Activated naive CD4-positive, alpha-beta T cell treated with anti-CD3 and anti-CD28 coated beads, Interleukin-2, amount 50 U/mL, for 72 hours (primary cell): ENCODE measurements around the gene FASN. TPM values are rescaled to one million over a fixed set of nuclear protein-coding genes. Genes with fewer than 3 reads are reported as not detected.

ENCODE experiments used
- ATAC-seq, 2 donors: fragments of 150-1000 bp; cut with Tn5 transposase; 2 replicates each; pipeline ENCODE4 v1.10.0; 2021; ENCODE audit warnings: mild to moderate bottlenecking in 2 of 2, moderate library complexity in 2 of 2
- DNase-seq, 2 donors: peaks; one replicate each; pipeline ENCODE4 v3.0.0; 2021 to 2022; ENCODE audit warnings: low spot score in 2 of 2
- H3K27ac Mint-ChIP-seq, 2 donors: one replicate each; pipeline ENCODE4 v1.8.0; 2022; ENCODE audit warnings: mild to moderate bottlenecking in 2 of 2, mixed read lengths in 2 of 2
- H3K36me3 Mint-ChIP-seq, 2 donors: one replicate each; pipeline ENCODE4 v1.8.0; 2022; ENCODE audit warnings: mixed read lengths in 2 of 2
- H3K9me3 Mint-ChIP-seq, 2 donors: one replicate each; pipeline ENCODE4 v1.8.0; 2022; ENCODE audit warnings: mixed read lengths in 2 of 2
- total RNA-seq, 2 donors: library from RNA; stranded (reverse); gene quantifications; one replicate each; pipeline ENCODE4 v1.2.3, GENCODE V29; 2022

The FASN gene
- total RNA-seq, 2 donors from 2014 or later = 82.6 to 171 TPM

DNA sequence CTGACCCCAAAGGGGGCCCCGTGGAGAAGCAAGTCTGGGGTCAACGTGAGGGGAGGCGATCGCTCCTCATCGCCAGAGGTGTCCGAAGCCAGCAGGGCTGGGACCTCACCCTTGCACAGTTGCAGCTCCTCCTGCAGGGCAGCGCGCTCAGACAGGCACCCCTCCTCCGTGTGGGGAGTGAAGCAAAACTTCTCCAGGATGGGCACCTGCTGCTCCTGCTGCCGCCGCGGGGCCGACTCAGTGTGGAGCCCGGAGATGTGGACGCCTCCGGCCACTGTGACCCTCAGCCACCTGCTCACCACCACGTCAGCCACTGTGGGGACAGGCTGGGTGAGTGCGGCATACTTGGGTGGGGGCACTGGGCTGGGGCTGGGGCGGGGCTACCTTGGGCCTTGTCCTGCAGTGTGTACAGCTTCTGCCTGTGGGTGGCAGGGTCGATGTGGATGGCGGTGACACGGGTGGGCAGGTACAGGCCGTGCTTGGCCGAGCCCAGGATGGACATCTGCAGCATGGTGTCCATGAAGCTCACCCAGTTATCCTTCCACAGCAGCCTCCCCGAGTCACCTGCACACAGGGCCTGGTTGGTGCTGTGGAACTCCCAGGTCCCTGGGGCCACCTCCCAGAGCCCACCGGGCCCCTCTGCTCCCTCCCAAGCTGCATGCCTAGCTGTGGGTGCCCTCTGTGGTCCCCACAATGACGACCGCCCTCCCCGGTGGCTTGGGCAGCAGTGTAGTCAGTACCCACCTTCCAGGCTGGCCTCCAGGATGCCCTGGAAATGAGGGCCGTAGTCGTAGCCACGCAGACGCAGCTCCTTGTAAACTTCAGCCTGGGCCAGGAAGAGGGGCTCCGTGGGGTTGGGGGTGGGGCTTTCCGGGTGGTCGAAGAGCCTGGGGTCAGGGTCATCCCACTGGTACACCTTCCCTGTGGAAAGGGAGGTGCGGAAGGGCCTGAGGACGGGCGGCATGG, 10.8 kb downstream of the FASN start:
- H3K9me3 Mint-ChIP-seq = no peaks in the 10 kb centered on the region
- no peak for ATAC-seq

DNA sequence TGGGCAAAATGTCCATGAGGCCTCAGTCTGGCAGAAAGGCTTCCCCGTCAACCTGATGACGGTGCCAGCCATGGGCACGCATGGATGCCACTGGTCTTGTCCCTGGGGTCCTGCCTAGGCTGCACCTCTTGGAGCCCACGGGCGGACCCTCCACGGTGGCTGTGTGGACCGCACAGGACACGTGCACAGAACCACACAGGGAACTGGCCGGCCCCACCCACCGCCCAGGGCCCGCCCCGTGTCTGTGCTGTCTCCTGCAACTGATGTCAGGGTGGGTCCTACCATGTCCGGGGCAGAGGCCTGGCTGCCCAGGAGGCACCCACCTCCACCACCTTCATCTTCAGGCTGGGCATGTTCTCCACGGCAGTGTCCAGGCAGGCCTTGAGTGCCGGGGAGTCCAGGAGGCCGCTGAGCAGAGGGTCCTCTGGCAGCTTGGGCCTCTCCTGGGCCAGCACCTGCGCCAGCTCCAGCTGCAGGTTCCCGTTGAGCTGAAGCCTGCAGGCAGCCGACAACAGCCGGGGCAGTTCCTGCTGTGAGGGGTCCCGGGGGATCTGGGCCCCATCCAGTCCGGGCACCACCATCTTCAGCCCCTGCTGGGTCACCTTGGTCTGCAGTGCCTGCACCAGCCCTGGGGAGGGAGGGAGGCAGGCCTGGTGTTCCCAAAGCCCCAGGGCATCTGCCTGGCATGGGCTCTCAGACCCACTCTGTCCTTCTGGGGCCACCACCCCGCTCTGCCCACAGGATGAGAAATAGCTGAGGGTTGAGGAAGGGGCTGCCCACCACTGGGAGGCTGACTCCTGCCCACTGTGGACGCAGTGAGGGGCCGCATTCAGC, 11.9 kb downstream of the FASN start:
- Mint-ChIP-seq H3K9me3 (no peaks in the 10 kb centered on the region), H3K27ac (no peak overlapping the region), H3K36me3 (no peaks in the 10 kb centered on the region)
- DNase-seq (no peak), ATAC-seq (no peak)

More for the DNA sequence above, 10.8 kb downstream of the FASN start:
- DNase-seq = no peak
- Mint-ChIP-seq H3K27ac (no peak overlapping the region), H3K36me3 (no peaks in the 10 kb centered on the region)

DNA sequence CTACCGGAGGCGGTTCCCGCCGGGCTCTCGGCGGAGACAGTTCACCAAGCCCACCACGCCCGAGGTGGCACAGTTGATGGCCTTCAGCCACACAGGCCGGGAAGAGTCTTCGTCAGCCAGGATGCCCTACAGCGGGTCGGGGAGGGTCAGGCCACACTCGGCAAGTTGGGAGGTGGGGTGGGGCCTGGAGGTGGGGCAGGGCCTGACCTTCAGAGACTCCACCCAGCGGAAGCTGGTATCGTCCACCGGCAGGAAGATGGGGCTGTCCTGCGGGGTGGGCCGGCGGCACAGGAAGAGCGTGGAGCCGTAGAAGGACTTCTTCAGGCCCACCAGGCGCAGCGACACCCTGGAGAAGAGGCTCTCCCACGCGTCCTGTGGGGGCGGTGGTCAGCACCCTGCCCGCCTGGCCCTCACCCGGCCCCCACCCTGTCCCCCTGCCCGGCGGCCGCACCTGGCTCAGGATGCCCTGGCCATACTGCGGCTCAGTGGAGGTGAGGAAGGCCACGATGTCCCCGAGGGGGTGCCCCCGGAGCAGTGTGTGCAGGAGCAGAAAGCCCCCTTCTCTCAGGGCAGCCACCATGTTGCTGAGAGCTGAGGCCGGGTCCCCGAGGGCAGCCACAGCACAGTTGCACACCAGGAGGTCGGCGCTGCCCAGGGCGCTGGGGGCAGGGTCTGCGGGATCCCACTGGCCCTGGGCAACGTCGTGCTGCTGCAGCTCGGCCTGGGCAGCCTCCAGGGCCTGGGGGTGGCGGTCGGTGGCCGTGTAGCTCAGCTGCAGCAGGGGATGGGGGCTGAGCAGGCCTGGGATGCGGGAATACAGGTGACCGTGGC, 12.8 kb downstream of the FASN start:
- ATAC-seq = no peak
- no peak overlapping the region for H3K27ac Mint-ChIP-seq
- no peak for DNase-seq
- no peaks in the 10 kb centered on the region for H3K9me3 Mint-ChIP-seq
- no peaks in the 10 kb centered on the region for H3K36me3 Mint-ChIP-seq

DNA sequence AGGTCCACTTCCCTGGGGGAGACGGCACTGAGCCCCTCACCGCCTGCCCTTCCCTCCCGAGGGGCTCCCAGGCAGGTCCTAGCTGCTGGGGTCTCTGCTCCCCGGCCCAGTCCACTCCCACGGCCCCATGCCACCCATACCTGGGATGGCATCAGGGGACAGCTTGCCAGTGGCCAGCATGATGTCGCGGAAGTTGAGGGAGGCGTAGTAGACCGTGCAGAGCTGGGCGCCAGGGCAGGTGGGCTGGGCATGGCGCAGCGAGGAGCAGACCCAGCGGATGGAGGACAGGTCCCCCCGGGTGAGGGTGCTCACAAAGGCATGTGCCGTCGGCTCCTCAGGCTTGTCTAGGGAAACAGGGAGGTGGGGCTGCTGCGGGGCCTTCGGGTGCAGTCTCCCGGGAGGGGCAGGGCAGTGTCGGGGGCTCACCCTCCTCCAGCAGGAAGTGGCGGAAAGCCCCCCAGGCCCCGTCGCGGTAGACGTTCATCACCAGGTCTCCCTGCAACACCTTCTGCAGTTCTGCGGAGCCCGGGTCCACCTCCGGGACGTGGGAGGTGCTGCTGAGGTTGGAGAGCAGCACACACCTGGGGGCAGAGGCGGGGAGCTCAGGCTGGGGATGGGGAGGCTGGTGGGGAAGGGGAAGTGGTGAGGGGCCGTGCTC, 13.5 kb downstream of the FASN start:
- ATAC-seq (no peak), DNase-seq (no peak)
- H3K36me3 Mint-ChIP-seq = no peaks in the 10 kb centered on the region
- no peaks in the 10 kb centered on the region for H3K9me3 Mint-ChIP-seq
- no peak overlapping the region for H3K27ac Mint-ChIP-seq

DNA sequence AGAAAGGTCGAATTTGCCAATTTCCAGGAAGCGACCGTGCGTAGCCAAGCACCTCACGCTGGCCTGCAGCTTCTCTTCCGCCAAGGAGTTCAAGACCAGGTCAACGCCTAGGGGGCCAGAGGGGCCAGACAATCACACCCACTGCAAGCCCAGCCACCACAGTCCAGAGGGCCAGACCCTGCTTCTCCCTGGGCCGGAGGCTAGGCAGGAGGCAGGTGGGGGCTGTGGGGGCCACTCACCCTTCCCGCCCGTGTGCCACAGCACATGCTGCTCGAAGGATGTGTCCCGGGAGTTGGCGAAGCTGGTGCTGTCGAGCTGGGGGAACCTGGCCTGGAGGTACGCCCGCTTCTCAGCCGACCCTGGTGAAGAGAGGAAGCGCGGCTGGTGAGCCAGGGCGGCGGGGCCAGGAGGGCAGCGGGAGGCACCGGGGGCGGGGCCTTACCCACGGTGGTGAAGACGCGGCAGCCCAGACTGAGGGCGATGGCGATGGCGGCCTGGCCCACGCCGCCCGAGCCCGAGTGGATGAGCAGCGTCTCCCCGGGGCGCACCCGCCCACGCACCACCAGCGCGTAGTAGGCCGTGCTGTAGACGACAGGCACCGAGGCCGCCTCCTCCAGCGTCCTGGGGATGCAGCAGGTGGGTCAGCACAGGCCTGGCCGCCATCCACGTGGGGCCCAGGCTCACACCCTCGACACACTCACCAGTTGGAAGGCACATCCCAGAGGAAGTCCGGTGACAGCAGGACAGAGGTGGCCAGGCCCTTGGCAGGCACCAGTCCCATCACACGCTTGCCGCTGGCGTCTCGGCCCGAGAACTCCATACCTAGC, 14.3 kb downstream of the FASN start:
- DNase-seq (no peak), ATAC-seq (no peak)
- no peak overlapping the region for H3K27ac Mint-ChIP-seq
- H3K36me3 Mint-ChIP-seq = no peaks in the 10 kb centered on the region
- H3K9me3 Mint-ChIP-seq = no peaks in the 10 kb centered on the region

DNA sequence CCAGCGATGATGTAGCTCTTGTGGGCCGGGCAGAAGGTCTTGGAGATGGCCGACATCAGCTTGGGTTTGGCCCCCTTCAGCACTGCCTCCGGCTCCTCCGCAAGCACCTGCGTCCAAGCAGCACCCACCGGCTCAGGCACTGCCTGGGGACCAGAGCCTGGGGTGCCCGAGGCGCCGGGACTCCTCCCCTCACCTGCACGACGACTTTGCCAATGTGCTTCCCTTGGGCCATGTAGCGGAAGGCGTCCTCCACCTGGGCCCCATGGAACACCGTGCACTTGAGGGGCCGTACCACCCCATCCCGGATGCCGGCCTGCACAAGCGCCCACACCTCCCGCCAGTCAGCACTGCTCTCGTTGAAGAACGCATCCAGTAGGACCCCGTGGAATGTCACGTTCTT, 15.0 kb downstream of the FASN start:
- DNase-seq (no peak), ATAC-seq (no peak)
- H3K9me3 Mint-ChIP-seq = no peaks in the 10 kb centered on the region
- H3K36me3 Mint-ChIP-seq = no peaks in the 10 kb centered on the region
- no peak overlapping the region for H3K27ac Mint-ChIP-seq

DNA sequence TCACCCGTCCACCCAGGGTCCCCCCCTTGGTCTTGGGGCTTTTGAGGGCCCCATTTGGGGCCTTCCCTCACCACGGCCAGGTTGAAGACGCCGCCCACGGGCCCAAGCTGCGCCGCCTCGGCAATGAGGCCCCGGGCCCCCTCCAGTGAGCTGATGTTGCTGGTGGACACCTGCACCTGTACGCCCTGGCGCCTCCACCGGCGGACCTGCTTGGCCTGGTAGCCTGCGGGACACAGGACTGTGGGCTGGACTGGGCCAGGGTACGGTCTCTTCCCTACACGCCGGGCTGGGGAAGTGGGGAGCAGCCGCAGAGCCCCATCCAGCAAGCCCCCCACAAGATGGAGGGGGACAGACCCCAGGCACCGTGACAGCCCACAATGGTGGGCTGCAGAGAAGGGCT, 15.6 kb downstream of the FASN start:
- ATAC-seq (no peak), DNase-seq (no peak)
- Mint-ChIP-seq H3K9me3 (no peaks in the 10 kb centered on the region), H3K36me3 (no peaks in the 10 kb centered on the region), H3K27ac (no peak overlapping the region)

DNA sequence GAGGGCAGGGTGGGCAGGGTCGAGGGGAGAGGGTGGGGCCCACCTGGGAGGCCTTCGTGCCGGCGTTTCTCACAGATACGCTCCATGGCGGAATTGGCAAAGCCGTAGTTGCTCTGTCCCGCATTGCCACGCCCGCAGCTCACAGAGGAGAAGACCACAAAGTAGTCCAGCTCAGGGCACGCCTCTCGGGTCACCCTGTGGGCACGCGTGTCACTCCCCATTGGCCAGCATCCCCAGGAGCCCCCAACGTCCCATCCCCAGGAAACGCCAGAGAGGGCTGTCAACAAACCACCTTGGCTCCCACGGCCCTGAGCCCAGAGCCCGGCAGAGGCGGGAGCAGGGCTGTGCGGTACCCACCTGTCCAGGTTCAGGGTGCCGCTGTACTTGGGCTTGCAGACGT, 16.1 kb downstream of the FASN start:
- Mint-ChIP-seq H3K9me3 (no peaks in the 10 kb centered on the region), H3K36me3 (no peaks in the 10 kb centered on the region), H3K27ac (no peak overlapping the region)
- DNase-seq (no peak), ATAC-seq (no peak)

DNA sequence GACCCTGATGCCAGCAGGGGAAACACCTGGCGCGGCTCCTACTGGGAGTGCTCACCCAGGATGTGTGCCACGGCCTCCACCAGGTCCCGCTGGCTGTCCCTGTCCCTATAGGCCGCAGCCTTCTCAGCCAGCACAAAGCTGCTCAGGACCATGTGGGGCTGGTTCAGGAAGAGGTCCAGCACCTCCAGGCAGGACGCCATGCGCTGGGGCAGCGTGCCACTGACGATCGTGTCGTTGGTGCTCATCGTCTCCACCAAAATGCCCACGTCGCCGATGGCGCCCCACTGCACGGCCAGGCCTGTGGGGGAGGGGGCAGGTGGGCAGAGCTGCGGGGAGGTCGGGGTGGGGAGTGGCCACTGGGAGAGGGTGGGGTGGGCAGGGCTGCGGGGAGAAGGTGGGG, 16.5 kb downstream of the FASN start:
- DNase-seq (no peak), ATAC-seq (no peak)
- H3K36me3 Mint-ChIP-seq = no peaks in the 10 kb centered on the region
- no peak overlapping the region for H3K27ac Mint-ChIP-seq
- no peaks in the 10 kb centered on the region for H3K9me3 Mint-ChIP-seq

DNA sequence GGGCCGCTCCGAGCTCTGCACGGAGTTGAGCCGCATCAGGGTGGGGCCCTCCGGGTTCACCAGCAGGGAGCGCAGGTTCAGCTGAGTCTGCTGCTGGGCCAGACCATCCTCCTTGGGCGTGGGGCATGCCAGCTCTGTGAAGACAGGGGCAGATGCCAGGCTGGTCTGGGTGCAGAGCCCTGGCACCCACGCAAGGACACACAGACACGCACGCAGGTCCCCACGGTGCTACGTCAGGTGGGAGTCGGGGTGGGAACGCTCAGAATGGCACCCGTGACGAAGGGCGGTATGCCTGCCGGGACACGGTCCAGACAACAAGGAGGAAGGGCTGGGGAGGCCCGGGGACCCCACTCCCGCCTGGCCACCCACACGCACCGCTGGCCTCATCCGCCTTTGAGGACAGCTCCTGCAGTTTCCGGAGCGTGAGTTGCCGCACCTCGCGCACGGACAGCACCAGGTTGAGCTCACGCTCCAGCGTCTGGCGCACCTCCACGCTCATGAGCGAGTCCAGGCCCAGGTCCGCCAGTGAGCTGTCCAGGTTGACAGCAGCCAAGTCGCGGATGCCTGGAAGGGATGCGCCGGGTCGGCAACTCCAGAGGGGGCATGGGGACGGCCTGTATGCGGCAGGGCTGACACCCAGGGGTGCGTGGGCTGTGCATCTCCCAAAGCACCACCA, 17.1 kb downstream of the FASN start:
- Mint-ChIP-seq H3K9me3 (no peaks in the 10 kb centered on the region), H3K36me3 (no peaks in the 10 kb centered on the region), H3K27ac (no peak overlapping the region)
- no peak for ATAC-seq
- DNase-seq = no peak

DNA sequence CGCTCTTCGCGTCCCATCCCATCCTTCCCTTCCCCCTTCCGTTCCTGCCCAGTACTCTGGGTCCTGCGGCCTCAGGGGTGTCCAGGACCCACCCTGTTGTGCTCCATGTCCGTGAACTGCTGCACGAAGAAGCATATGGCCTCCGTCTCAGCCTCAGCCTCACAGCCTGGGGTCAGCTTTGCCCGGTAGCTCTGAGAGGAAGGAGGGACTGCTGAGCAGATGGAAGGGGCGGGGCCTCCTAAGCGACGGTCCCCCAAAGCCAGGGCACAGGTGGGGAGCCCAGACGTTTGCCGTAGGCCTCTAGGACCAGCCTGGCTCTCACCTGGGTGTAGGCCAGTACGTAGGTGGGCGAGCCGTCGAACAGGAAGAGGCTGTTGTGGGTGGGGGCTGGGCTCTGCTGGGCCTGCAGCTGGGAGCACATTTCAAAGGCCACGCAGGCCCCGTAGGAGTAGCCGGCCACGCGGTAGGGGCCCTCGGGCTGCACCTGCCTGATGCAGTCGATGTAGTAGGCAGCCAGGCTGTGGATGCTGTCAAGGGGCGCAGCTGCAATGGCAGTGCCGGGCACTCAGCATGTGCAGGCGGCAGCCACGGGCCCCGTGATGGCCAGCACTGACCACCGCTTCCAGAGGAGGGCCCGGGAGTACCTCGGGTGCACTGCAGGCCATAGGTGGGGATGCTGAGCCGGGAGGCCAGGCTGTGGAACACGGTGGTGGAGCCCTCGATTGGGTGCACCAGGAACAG, 17.8 kb downstream of the FASN start:
- no peak for DNase-seq
- H3K9me3 Mint-ChIP-seq = no peaks in the 10 kb centered on the region
- H3K36me3 Mint-ChIP-seq = no peaks in the 10 kb centered on the region
- no peak overlapping the region for H3K27ac Mint-ChIP-seq
- no peak for ATAC-seq

DNA sequence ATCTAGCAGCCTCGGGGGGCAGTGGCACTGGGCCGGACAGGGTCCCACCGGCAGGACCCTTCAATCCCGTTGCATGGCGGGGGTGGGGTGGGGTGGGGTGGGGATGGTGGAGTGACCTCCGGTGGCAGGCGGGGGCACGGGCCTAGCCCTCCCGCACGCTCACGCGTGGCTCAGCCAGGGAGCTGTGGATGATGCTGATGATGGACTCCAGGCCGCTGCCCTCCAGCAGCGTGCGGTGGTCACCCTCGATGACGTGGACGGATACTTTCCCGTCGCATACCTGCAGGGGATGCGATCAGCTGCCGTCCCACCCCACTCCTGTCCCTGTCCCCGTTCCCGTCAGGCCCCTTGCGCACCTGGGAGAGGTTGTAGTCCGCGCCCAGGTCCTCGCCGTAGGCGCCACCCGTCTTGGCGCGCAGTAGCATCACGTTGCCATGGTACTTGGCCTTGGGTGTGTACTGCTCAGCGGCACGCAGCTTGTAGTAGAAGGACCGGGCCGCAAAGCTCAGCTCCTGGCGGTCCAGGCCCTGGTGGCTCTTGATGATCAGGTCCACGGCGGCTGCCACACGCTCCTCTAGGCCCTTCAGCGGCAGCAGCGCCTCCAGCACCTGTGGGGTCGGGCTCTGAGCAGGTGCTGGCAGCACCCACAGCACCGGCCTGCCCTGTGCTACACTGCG, 18.9 kb downstream of the FASN start:
- H3K9me3 Mint-ChIP-seq = no peaks in the 10 kb centered on the region
- H3K27ac Mint-ChIP-seq = no peak overlapping the region
- DNase-seq (no peak), ATAC-seq (no peak)
- no peaks in the 10 kb centered on the region for H3K36me3 Mint-ChIP-seq

DNA sequence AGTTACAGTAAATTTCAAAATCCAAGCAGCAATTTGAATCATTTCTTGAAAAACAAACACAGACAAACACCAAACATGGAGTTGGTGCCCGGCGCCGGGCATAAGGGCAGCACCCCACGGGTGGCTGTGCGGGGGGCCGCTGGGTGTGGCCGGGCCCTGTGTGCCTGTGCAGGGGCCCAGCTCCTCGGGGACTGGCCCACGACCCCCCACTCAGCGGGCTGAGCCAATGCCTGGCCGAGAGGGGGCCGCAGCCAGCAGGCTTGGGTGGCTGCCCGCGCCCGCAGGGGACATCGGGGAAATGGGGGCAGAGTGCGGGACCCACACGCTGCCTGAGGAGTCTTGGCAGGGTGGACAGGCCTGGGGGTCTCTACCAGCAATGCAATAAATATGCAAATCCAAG, 19.6 kb downstream of the FASN start:
- DNase-seq (no peak), ATAC-seq (no peak)
- Mint-ChIP-seq H3K36me3 (no peaks in the 10 kb centered on the region), H3K9me3 (no peaks in the 10 kb centered on the region), H3K27ac (no peak overlapping the region)
